ENCODE measurements around the gene GPX2. TPM values are rescaled to one million over a fixed set of nuclear protein-coding genes. Genes with fewer than 3 reads are reported as not detected.

Gene GPX2
- total and polyA plus RNA-seq, 10 of the 15 experiments (the other 5 are each of a cell fraction or from before 2014, with no cell fraction given), result not detected

- Histone ChIP-seq H3K4me1 (ENCODE audit: control insufficient read depth, insufficient read depth, low read length) (peaks cover 5% of the 10 kb centered on the region; the same call in 1 of the 2 replicates), H3K9ac (ENCODE audit: control insufficient read depth, insufficient read depth, low read length) (no peak overlapping the region), H3K9me3 (replicated peaks; ENCODE audit: control insufficient read depth, insufficient read depth, low read length) (no peaks in the 10 kb centered on the region; the same call in 1 of the 3 replicates), H2AFZ (ENCODE audit: control insufficient read depth, low read depth, low read length) (no peak overlapping the region), H3K27ac (ENCODE audit: control insufficient read depth, insufficient read depth) (no peak overlapping the region; the same call in 1 of the 2 replicates), H3K27me3 (replicated peaks in 1 of 2; ENCODE audit: control insufficient read depth in 2 of 2, insufficient read depth in 2 of 2, low read length in 1 of 2) (no peaks in the 10 kb centered on the region), H3K36me3 (ENCODE audit: control insufficient read depth in 2 of 2, insufficient read depth in 2 of 2, low read length in 1 of 2) (peaks cover 0 to 4% of the 10 kb centered on the region in 2 experiments; a peak in 1 of 4 replicates), H3K4me3 (peak overlapping the region; percentile 79), H3K4me2 (ENCODE audit: control insufficient read depth, insufficient read depth) (peak overlapping the region; percentile 84), H3K79me2 (ENCODE audit: control insufficient read depth, insufficient read depth, low read length) (peaks cover 57% of the 10 kb centered on the region), H4K20me1 (ENCODE audit: control insufficient read depth, insufficient read depth) (no peaks in the 10 kb centered on the region)
- WGBS (ENCODE audit: insufficient coverage, insufficient replicate concordance, low lambda C conversion rate, missing lambda C conversion rate), result 98% methylated on average over 2 of the region's 2 CpGs
- ChIA-PET CTCF (interaction anchor here (0.5 to 2.8 kb wide), 5 partner anchors 8 to 612 kb away, joined by 3 to 10 read pairs (median 3); no protein-coding TSS in a partner anchor), RAD21 (ENCODE audit: unreplicated experiment) (interaction anchor here (1.6 to 2.2 kb wide), 3 partner anchors 9 to 71 kb away, joined by 6 to 9 read pairs (median 9); partner anchors contain the start of gene FNTB), POLR2A (interaction anchor here (1.6 to 2.3 kb wide), 2 partner anchors 9 to 37 kb away, joined by 9 to 15 read pairs; no protein-coding TSS in a partner anchor), SMC1A (ENCODE audit: uncharacterized antibody, unreplicated experiment) (interaction anchor here (1.1 to 2.8 kb wide), 4 partner anchors 9 to 71 kb away, joined by 5 to 12 read pairs (median 6); partner anchors contain the start of gene FNTB)
- ATAC-seq (no peak), FAIRE-seq (no peak), DNase-seq (ENCODE audit: low read depth, low spot score) (no peak)
- BruUV-seq (replicated peaks), result no TSS peak
- intact Hi-C loops (cut with micrococcal nuclease; ENCODE audit: unreplicated experiment) (loop anchor here (2.0 kb wide), 1 partner anchor 71 kb away; the partner anchor contains the start of gene FNTB), in situ Hi-C loops (cut with MboI) (no loop called here)
- TF ChIP-seq GATAD2B (conservative IDR thresholded peaks at IDR 0.05; ENCODE audit: low read depth) (no peak), ZBTB33 (IDR thresholded peaks at IDR 0.05) (0 out of 2 replicates have a peak, but pooled peaks have one; percentile 81), SPI1 (IDR thresholded peaks at IDR 0.05; ENCODE audit: borderline replicate concordance, insufficient read depth, low read depth, low read length) (peak; percentile 7; the same call in 1 of the 2 replicates)
Measured at GRCh38 chr14:64915797-64916196, 26.7 kb downstream of the GPX2 start.

Measured in GM12878 (cell line).